HG03469 (cell line): Measurements from ENCODE around the gene POU6F1.

Source experiments
- ATAC-seq: cut with Tn5 transposase; IDR thresholded peaks from one replicate; pipeline ENCODE4 v1.9.1; 2021; ENCODE audit warnings: mild to moderate bottlenecking, moderate library complexity, moderate number of reproducible peaks; ENCODE audit not compliant: unreplicated experiment

POU6F1 gene

GRCh38 chr12:51197736-51198567 is 19.9 kb downstream of the POU6F1 start:
- ATAC-seq = no peak

GRCh38 chr12:51196547-51196946 is 21.3 kb downstream of the POU6F1 start:
- no peak for ATAC-seq

GRCh38 chr12:51195841-51196240 is 22.0 kb downstream of the POU6F1 start:
- no peak for ATAC-seq

- ATAC-seq = no peak
Measured at GRCh38 chr12:51192284-51192671, 25.6 kb downstream of the POU6F1 start.

- no peak for ATAC-seq
Measured at GRCh38 chr12:51191516-51192283, 26.2 kb downstream of the POU6F1 start.

GRCh38 chr12:51190820-51191219 is 27.0 kb downstream of the POU6F1 start:
- no peak for ATAC-seq

GRCh38 chr12:51189790-51190355 is 28.0 kb downstream of the POU6F1 start:
- no peak for ATAC-seq

- ATAC-seq = no peak
Measured at GRCh38 chr12:51188359-51189051, 29.4 kb downstream of the POU6F1 start.

GRCh38 chr12:51187370-51187987 is 30.4 kb downstream of the POU6F1 start:
- ATAC-seq = no peak

- no peak for ATAC-seq
Measured at GRCh38 chr12:51186465-51187085, 31.3 kb downstream of the POU6F1 start.

- ATAC-seq = no peak
Measured at GRCh38 chr12:51185171-51185717, 32.6 kb downstream of the POU6F1 start.

- ATAC-seq = no peak
Measured at GRCh38 chr12:51183816-51184215, 34.0 kb downstream of the POU6F1 start.

- no peak for ATAC-seq
Measured at GRCh38 chr12:51183349-51183748, 34.5 kb downstream of the POU6F1 start.

- no peak for ATAC-seq
Measured at GRCh38 chr12:51181558-51181957, 36.3 kb downstream of the POU6F1 start.

- ATAC-seq = no peak
Measured at GRCh38 chr12:51177897-51178296, 40.0 kb downstream of the POU6F1 start.

- no peak for ATAC-seq
Measured at GRCh38 chr12:51174501-51174900, 43.4 kb downstream of the POU6F1 start.

GRCh38 chr12:51172515-51173431 is 45.1 kb downstream of the POU6F1 start, which contains the start of gene TFCP2:
Gene TFCP2, minus strand, starts transcription at chr12:51173135. Its CDS starts 713 bp downstream, at chr12:51172422.
- ATAC-seq = peak; percentile 83

GRCh38 chr12:51171884-51172514 is 45.9 kb downstream of the POU6F1 start:
- no peak for ATAC-seq
